ENCODE data around the gene ARL6IP6.
"Not testable (repeated sequence)": the region's sequence is repeated elsewhere in the genome, so short reads cannot be mapped to it uniquely, and the experiment has no call there.

The ARL6IP6 gene

DNA sequence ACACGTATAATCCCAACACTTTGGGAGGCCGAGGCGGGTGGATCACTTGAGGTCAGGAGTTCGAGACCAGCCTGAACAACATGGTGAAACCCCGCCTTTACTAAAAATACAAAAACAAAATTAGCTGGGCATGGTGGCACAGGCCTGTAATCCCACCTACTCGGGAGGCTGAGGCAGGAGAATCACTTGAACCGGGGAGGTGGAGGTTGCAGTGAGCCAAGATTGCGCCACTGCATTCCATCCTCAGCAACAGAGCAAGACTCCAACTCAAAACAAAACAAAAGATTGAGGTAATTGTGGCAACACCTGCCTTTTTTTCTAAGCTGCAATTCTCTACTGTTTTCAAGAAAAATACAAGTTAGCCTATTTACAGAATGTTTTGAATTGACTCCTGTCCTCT is 4.2 kb downstream of the ARL6IP6 start:
- DNase-seq (ENCODE audit: low spot score) = not testable (repeated sequence)

DNA sequence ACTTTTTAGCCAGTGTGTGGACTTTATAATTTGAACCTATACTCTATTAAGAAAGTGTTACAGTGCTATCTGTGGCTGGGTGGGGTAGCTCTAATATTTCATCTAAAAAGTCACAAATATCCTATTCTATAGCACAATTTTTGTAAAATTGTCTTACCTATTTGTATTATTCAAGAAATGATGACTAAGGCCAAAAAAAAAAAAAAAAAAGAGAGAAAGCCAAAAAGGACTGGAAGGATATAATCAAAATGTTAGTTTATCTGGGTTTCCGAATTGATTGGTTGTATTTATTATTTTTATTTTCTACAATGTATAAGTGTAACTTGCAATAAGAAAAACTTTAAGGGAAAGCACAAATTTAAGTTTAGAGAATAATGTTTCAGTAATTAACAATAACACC is 5.5 kb downstream of the ARL6IP6 start:
- DNase-seq (ENCODE audit: low spot score) = no peak

DNA sequence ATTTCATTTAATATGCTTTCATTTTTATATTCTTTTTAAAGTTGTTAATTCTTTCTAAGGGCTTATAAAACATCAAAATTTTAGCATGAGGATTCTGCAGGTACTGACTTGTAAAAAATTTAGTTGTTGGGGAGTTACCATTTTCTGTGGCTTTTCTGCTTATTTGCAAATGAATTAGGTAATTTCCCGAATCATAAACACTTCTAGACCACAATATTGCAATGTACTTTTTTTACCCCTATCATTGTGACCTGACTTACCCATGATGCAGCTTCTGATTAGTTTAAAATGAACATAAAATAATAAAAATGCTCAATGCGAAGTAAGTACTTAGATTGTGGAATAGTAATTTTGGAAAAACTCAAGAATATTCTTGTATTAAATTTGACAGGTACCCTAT is 11.4 kb downstream of the ARL6IP6 start:
- DNase-seq (ENCODE audit: low spot score) = no peak

DNA sequence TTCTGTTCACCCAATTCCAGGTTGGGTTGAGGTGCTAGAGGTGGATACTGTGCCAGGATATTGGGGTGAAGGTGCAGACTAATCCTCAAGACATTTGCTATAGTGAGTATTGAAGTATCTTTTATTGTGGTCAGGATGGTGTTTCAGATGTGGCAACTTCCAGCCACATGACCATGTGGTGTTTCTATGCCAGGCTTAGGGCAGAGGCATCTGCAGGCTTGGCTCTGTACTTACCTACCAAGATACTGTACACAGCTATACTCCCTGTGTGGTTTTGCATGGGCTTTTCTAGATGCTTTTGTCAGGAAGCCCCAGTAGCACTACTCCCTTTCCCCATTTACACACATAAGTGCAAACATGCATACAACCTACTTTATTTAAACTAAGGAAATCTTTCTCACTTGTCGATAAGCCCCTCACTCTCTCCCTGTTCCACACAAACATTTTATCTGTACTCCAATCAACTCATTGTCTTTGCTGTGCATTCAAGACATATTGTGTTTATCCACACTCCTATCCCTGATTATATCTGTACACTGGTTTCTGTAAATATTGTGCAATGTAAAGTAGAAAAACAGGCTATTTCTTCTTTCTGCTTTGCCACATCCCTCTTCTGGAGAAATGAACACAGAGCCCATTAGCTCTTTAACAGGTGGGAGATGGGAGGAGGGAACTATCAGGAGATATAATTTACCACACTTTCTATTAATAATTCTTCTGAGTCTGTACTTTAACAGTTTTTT is 12.3 kb downstream of the ARL6IP6 start:
- DNase-seq (ENCODE audit: low spot score) = no peak

DNA sequence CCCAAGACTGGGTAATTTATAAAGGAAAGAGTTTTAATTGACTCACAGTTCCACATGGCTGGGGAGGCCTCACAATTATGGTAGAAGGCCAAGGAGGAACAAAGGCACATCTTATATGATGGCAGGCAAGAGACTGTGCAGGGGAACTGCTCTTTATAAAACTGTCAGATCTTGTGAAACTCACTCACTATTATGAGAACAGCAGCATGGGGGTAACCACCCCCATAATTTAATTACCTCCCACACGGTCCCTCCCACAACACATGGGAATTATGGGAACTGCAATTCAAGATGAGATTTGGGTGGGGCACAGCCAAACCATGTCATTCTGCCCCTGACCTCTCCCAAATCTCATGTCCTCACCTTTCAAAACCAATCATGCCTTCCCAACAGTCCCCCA is 19.1 kb downstream of the ARL6IP6 start:
- not testable (repeated sequence) for DNase-seq (ENCODE audit: low spot score)

DNA sequence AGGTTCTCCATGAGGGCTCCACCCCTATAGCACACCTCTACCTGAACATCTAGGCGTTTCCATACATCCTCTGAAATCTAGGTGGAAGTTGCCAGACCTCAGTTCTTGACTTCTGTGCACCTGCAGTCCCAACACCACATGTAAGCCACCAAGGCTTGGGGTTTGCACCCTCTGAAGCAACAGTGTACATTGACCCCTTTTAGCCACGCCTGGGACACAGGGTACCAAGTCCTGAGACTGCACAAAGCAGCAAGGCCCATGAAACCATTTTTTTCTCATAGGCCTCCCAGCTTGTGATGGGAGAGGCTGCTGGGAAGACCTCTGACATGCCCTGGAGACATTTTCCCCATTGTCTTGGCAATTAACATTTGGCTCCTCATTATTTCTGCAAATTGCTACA is 20.0 kb downstream of the ARL6IP6 start:
- no peak for DNase-seq (ENCODE audit: low spot score)

DNA sequence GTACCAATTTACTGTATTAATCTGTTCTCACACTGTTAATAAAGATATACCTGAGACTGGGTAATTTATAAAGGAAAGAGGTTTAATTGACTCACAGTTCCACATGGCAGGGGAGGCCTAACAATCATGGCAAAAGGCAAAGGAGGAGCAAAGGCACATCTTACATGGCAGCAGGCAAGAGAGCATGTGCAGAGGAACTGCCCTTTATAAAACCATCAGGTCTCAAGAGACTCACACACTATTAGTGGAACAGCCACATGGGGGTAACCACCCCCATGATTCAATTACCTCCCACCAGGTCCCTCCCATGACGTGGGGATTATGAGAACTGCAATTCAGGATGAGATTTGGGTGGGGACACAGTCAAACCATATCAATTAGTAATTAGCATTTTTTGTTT is 21.3 kb downstream of the ARL6IP6 start:
- DNase-seq (ENCODE audit: low spot score) = not testable (repeated sequence)

DNA sequence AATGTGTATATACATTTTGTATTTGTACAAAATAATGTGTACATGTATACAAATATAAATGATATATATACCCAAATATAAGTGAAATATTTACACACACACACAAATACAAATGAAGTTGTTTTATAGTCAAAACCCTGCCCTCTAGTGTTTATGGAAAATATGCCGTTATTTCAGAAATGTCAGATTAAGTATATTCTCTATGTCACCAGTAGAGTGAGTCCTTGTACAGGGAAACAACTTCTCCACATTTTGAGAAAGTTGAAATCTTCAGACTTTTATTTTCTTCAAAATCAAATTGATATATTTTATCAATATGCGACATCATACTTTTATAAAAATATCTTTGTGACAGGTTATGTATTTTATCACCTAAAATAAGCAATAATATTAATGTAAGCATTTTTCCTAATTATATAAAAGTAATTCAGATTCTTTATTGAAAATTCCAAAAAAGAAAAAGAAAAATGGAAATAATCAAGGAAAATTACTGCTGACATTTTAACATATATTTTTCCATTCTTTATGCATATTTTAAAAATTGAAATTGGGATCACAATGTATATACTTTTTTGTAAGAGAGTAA is 22.4 kb downstream of the ARL6IP6 start:
- DNase-seq (ENCODE audit: low spot score) = peak; percentile 63

DNA sequence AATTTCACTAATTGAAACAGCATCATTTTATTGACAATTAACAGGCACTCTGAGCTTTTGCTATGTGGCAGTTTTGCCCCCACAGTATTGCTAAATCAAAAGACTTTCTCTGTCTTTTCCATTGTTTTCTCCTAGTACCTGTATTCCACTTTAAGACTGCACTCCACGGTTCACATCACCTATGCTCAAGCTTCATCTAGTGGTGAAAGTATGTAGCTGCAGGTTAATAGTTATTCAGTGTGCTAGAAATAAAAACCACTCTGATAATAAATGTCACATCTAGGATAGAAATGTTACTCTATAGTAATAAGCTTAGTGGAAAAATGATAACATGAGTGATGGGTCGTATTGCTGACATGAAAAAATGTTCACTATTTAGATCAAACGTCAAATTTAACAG is 24.6 kb downstream of the ARL6IP6 start:
- no peak for DNase-seq (ENCODE audit: low spot score)

DNA sequence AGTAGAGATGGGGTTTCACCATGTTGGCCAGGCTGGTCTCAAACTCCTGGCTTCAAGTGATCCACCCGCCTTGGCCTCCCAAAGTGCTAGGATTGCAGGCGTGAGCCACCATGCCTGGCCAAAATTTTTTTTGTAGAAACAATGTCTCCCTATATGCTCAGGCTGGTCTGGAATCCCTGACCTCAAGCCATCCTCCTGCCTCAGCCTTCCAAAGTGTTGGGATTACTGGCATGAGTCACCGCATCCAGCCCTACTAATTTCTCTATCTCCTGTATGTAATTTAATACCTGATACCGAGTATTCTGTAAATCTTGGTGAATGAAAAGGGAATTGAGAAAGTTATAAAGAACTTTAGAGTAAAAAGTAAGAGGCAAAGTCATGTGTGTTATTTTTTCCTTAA is 29.3 kb downstream of the ARL6IP6 start:
- DNase-seq (ENCODE audit: low spot score) = not testable (repeated sequence)

DNA sequence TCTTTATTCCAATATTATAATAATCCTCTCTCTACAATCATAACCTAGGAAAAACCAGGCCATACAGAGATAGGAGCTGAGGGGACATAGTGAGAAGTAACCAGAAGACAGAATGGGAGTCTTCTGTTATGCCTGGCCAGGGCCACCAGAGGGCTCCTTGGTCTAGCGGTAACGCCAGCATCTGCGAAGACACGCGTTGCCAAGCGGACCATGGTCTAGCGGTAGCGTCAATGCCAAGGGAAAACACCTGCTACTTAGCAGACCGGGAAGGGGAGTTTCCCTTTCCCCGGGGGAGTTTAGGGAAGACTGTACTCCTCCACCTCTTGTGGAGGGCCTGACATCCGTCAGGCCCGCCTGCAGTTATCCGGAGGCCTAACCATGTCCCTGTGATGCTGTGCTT is 36.6 kb downstream of the ARL6IP6 start:
- DNase-seq (ENCODE audit: low spot score) = peak; percentile 18

DNA sequence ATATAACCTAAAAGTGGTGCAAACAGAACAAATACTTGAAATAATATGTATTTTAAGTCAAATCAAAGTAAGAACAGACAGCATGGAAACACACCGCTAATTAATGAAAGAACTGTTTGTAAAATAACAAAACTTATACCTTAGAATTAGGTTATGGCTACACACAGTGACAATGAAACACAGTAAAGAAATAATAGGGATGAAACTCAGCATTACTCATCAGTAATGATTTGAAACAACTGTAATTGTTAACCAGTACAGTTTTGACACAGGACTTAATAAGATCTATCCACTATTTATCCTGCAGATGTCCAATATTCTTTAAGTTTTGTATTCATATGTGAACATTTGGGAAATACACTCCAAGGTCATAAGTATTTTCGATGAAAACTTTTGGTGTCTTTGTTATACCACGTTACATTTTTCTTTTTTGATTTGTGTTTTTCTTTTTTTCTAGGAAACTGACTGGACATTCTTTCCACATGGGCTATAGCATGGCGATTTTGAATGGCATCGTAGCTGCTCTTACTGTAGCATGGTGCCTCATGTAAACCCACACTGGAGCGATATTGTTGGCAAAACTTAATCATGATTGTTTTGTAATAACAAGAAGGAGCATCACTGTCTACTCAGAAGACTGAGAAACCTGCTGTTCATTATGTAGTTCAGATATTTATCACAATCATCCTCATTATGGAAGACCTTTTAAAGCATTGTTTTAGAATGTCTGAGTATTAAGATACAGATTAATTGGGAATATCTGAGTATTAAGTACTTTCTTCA is 41.1 kb downstream of the ARL6IP6 start:
- DNase-seq (ENCODE audit: low spot score) = no peak

DNA sequence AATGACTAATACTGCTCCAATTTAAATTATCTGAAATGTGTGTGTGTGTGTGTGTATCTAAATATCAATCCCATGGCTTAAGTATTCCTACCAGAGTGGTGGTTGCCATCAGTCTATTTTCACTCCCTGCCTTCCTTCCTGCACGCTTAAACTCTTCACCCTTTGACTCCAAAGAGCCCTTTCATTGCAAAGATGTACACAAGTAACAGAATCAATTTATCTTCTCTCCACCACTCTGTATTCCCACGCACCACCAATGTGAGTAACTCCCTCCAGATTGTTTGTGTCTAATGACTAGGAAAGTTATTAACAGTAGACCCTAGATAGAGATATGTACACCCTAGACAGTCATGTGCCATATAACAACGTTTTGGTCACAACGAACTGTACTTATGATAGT is 42.8 kb downstream of the ARL6IP6 start:
- no peak for DNase-seq (ENCODE audit: low spot score)

DNA sequence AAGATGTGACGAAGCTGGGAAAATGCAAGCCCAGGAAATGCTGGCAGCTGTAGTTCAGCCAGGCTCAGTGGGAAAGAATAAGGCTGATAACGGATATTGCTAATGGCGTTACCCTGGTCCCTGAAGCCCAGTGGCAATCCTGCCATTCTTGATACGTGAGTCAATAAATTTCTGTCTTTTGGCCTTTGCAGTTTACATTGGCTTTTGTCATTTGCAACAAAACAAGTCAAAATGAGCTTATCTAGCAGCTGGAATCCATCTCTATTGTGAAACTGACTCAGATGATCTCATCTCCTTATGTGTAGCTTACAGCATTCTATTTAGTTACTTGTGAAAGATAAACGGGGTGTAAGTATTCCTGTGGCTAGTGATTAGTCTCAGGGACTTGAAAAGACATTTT is 43.8 kb downstream of the ARL6IP6 start:
- DNase-seq (ENCODE audit: low spot score) = no peak

DNA sequence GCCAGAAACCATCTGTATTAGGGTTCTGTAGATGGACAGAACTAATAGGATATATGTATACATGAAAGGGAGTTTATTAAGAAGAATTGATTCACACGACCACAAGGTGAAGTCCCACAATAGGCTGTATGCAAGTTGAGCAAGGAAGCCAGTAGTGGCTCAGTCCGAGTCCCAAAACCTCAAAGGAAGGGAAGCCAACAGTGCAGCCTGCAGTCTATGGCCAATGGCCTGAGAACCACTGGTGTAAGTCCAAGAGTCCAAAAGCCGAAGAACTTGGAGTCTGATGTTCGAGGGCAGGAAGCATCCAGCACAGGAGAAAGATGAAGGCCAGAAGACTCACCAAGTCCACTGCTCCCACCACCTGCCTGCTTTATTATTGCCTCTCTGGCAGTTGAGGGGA is 44.8 kb downstream of the ARL6IP6 start:
- DNase-seq (ENCODE audit: low spot score) = not testable (repeated sequence)

DNA sequence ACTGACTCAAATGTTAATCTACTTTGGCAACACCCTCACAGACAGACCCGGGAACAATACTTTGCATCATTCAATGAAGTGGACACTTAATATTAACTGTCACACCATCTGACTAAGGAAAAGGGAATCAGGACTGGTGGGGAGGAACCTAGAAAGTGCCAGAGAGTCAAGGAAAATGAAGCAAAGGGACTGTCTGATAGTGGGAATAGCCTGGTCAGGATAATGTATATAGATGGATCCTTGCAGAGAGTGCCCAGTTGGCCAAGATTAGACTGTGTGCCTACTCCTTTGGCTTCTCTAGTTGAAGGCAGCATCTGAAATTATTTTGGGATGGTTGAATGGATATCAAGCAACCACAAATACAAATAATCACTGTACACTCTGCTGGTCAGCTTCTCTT is 45.2 kb downstream of the ARL6IP6 start:
- no peak for DNase-seq (ENCODE audit: low spot score)

DNA sequence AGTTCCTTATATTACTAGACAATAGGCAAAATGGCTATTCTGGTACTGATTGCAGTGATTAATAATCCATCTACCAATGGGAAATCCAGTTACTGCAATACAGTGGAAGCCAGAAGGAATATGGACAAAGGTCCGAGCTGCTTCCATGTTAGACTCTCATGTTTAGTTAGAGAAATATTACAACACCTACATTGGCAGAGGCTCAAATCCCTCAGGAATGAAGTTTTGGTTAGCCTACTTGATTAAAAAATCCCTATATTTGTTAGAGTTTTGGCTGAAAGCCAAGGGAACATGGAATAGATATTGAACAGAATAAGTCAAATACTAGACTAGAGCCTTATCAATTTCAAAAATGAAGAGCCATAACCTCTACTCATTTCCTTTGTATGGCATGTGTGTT is 48.5 kb downstream of the ARL6IP6 start:
- DNase-seq (ENCODE audit: low spot score) = no peak

DNA sequence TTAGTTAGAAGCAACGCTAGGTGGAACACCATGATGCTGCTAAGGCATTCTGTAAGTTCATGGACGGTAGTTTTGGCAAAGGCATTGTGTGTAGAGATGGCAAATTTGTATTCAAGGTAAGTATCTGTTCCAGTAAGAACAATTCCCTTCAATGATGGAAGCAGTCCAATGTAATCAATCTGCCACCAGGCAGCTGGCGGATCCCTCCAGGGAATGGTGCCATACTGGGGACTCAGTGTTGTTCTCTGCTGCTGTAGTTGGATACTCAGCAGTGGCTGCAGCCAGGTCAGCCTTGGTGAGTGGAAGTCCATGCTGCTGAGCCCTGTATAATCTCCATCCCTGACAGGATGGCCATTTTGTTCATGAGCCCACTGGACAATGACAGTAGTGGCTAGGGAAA is 62.8 kb downstream of the ARL6IP6 start:
- DNase-seq (ENCODE audit: low spot score) = no peak

DNA sequence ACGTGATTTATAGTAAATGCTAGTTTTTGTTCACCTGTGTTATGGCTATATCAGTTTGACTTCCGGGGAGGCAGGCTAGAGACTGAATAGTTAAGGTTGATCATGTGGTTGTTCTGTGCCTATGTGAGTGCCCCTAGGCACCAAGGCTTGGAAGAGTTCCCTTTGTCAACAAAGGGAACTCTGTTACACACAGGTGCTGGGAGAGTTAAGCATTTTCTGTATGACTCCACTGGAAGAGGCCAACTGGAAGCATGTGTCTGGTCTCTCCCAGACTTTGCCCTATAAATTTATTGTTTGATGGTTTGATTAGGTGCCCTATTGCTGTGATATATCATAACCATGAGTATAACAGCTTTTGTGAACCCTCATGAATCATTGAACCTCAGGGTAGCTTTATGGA is 63.8 kb downstream of the ARL6IP6 start:
- DNase-seq (ENCODE audit: low spot score) = no peak

DNA sequence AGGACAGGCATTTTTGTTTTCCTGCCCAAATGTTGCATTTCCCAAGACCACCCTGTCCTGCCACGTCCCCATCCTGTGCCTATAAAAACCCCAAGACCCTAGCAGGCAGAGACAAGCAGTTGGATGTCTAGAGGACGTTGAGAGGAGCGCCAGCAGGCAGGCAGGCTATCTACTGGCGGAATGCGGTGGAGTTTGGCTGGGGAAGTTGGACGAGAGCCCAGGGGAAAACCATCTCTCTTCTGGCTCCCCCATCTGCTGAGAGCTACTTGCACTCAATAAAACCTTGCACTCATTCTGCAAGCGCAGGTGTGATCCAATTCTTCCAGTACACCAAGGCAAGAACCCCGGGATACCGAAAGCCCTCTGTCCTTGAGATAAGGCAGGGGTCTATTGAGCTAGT is 72.5 kb downstream of the ARL6IP6 start:
- DNase-seq (ENCODE audit: low spot score) = no peak

DNA sequence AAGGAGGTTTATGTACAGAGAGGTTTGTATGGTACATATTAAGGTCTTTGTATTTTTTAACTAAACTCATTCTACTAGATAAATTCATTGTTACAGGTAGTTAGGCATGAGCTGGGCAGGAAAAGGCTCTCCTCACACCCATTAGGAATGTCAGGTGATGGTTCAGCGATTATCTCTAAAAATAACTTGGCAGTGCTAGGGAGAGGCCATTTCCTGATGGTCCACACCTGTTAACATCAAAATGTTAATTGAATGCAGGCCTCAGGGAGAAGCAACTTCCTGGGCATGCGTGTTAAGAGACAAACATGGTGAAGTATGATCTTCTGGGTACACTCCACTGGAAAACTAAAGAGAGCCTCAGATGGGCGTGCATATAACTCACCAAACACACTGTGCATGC is 73.6 kb downstream of the ARL6IP6 start:
- DNase-seq (ENCODE audit: low spot score) = no peak

DNA sequence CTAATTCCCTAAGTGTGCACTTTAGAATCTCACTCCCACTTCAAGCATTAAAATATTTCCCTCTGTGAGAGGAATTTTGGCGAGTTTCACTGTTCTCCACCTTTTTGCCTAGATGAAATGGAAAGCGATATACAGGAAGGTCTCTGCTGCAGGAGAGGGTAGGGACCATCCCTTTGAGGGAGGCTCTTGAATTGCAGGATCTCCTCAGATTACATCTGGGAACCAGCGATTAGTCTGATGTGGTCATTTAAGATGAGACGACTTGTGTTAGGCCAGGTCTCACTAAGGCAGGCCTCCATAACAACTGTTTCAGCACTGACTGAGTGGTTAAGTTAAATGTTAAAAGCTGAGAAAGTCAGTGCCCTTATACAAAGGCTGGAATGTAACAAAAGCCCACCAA is 74.6 kb downstream of the ARL6IP6 start:
- no peak for DNase-seq (ENCODE audit: low spot score)

DNA sequence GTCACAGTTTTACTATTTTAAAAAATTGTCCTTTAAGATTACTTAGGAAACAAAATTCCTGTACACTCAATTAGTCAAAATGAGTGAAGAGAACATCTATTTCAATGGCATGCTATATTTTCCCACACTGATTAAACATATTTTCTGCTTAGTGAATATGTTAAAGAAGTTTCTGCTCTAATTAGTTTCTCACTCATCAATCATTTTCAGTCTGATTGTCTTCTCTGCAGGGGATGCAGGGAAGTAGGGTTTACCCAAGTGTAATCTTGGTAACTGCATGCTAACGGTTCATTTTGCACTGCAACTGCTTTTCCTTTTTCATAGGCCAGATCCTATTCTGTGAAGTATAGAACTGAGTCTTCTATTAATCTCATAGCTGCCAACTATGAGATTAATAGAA is 78.5 kb downstream of the ARL6IP6 start:
- no peak for DNase-seq (ENCODE audit: low spot score)

Measured in SK-N-DZ (cell line).